K562 (cell line): ENCODE measurements around the gene SPATA13.

ENCODE experiments used
- CCAR2 ChIP-seq: fragments of 200-400 bp; formaldehyde crosslinking; IDR thresholded peaks from 2 replicates; pipeline ENCODE4 v1.6.1; 2017; ENCODE audit warnings: mild to moderate bottlenecking, low read depth, low read length
- EZH2 ChIP-seq: IDR thresholded peaks from 2 replicates; pipeline ENCODE4 v1.6.1; 2012; ENCODE audit warnings: low read depth, mild to moderate bottlenecking, inconsistent platforms, low read length, borderline replicate concordance
- GTF2F1 ChIP-seq: IDR thresholded peaks from 2 replicates; pipeline ENCODE4 v1.6.1; 2011; ENCODE audit warnings: low read depth, low read length, improper control_type of control experiment
- MAX ChIP-seq: sonication (generic); formaldehyde crosslinking; IDR thresholded peaks from 2 replicates; pipeline ENCODE4 v1.9.0; 2022; ENCODE audit warnings: mild to moderate bottlenecking, missing genetic modification reagents
- MXI1 ChIP-seq: IDR thresholded peaks from 2 replicates; pipeline ENCODE4 v1.6.1; 2011; ENCODE audit warnings: low read depth, mild to moderate bottlenecking, improper control_type of control experiment, low read length
- POLR2AphosphoS5 ChIP-seq: IDR thresholded peaks from 2 replicates; pipeline ENCODE4 v1.6.1; 2011; ENCODE audit warnings: mild to moderate bottlenecking, low read depth, low read length, moderate library complexity; ENCODE audit not compliant: control insufficient read depth, insufficient read depth
- ZNF121 ChIP-seq: sonication (generic); formaldehyde crosslinking; conservative IDR thresholded peaks from 2 replicates; pipeline ENCODE4 v1.8.0; 2022; ENCODE audit warnings: missing genetic modification reagents
- ZNF24 ChIP-seq: fragments of 450-650 bp; IDR thresholded peaks from 2 replicates; pipeline ENCODE4 v1.6.1; 2016
- TF ChIP-seq, protein P1 (sequence below), 3 experiments: IDR thresholded peaks in 2 of 3; conservative IDR thresholded peaks in 1 of 3; 2 replicates each; pipeline ENCODE4 v1.5.1; 2011 to 2012; ENCODE audit warnings: low read length in 3 of 3, mild to moderate bottlenecking in 3 of 3, control low read depth in 2 of 3, improper control_type of control experiment in 1 of 3, inconsistent platforms in 1 of 3, low read depth in 1 of 3, mixed read lengths in 1 of 3, moderate library complexity in 1 of 3; ENCODE audit not compliant: insufficient read depth in 2 of 3

- TF ChIP-seq ZNF24 (no peak), ZNF121 (no peak), EZH2 (no peak), POLR2AphosphoS5 (no peak), MAX (CRISPR knock-in tag) (no peak), MXI1 (no peak), CCAR2 (no peak), GTF2F1 (no peak)
- TF ChIP-seq, protein P1, sequence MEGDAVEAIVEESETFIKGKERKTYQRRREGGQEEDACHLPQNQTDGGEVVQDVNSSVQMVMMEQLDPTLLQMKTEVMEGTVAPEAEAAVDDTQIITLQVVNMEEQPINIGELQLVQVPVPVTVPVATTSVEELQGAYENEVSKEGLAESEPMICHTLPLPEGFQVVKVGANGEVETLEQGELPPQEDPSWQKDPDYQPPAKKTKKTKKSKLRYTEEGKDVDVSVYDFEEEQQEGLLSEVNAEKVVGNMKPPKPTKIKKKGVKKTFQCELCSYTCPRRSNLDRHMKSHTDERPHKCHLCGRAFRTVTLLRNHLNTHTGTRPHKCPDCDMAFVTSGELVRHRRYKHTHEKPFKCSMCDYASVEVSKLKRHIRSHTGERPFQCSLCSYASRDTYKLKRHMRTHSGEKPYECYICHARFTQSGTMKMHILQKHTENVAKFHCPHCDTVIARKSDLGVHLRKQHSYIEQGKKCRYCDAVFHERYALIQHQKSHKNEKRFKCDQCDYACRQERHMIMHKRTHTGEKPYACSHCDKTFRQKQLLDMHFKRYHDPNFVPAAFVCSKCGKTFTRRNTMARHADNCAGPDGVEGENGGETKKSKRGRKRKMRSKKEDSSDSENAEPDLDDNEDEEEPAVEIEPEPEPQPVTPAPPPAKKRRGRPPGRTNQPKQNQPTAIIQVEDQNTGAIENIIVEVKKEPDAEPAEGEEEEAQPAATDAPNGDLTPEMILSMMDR (IDR thresholded peaks at IDR 0.05 in 2 of 3, conservative IDR thresholded peaks at IDR 0.05 in 1 of 3; ENCODE audit: insufficient read depth in 2 of 3, low read depth in 1 of 3, low read length in 3 of 3) = no peak
Measured at GRCh38 chr13:24280720-24281119, 120.2 kb downstream of the SPATA13 start.
